Smooth muscle cell (in vitro differentiated cells): Measurements from ENCODE around the gene FAM217A. TPM values are rescaled to one million over a fixed set of nuclear protein-coding genes. Genes with fewer than 3 reads are reported as not detected.

Source experiments
- DNase-seq: peaks from one replicate; lab custom pipeline; 2025; ENCODE audit not compliant: unreplicated experiment; lab: John Stamatoyannopoulos, UW
- H2AFZ ChIP-seq: fragments of 200-600 bp; sonication (generic); 2 replicates; pipeline ENCODE4 v1.6.0; 2016; ENCODE audit warnings: antibody characterized with exemption, low read depth, mild to moderate bottlenecking
- H3F3A ChIP-seq: fragments of 200-600 bp; sonication (generic); 2 replicates; pipeline ENCODE4 v1.6.0; 2017; ENCODE audit warnings: antibody characterized with exemption, low read depth
- H3K27ac ChIP-seq: fragments of 200-600 bp; sonication (generic); 2 replicates; pipeline ENCODE4 v1.5.1; 2016; ENCODE audit warnings: low read depth, mild to moderate bottlenecking
- H3K27me3 ChIP-seq: fragments of 200-600 bp; sonication (generic); 2 replicates; pipeline ENCODE4 v1.6.1; 2016; ENCODE audit warnings: low read depth, mild to moderate bottlenecking
- H3K36me3 ChIP-seq: fragments of 200-600 bp; sonication (generic); 2 replicates; pipeline ENCODE4 v1.5.1; 2016; ENCODE audit warnings: low read depth
- H3K4me1 ChIP-seq: fragments of 200-600 bp; sonication (generic); 2 replicates; pipeline ENCODE4 v1.5.1; 2016; ENCODE audit warnings: low read depth
- H3K4me2 ChIP-seq: fragments of 200-600 bp; sonication (generic); 2 replicates; pipeline ENCODE4 v1.6.0; 2016; ENCODE audit warnings: mild to moderate bottlenecking
- H3K4me3 ChIP-seq: fragments of 200-600 bp; sonication (generic); 2 replicates; pipeline ENCODE4 v1.5.1; 2016; ENCODE audit warnings: mild to moderate bottlenecking
- H3K79me2 ChIP-seq: fragments of 200-600 bp; sonication (generic); 2 replicates; pipeline ENCODE4 v1.6.0; 2016; ENCODE audit warnings: low read depth, mild to moderate bottlenecking
- H3K9ac ChIP-seq: fragments of 200-600 bp; sonication (generic); 2 replicates; pipeline ENCODE4 v1.6.0; 2016; ENCODE audit warnings: low read depth
- H3K9me3 ChIP-seq: fragments of 200-600 bp; sonication (generic); replicated peaks from 2 replicates; pipeline ENCODE4 v1.5.1; 2016; ENCODE audit warnings: low read depth
- H4K20me1 ChIP-seq: fragments of 200-600 bp; sonication (generic); 2 replicates; pipeline ENCODE4 v1.6.0; 2016; ENCODE audit warnings: low read depth
- CTCF ChIP-seq: fragments of 200-600 bp; sonication (generic); IDR thresholded peaks from 2 replicates; pipeline ENCODE4 v1.5.1; 2017; ENCODE audit warnings: borderline replicate concordance, mild to moderate bottlenecking, antibody characterized with exemption; ENCODE audit not compliant: insufficient read depth, poor library complexity, severe bottlenecking
- WGBS: methylation state at CpG from one replicate; pipeline ENCODE4 v1.1.7; 2016; ENCODE audit warnings: low lambda C conversion rate; 5-methylcytosine and 5-hydroxymethylcytosine counted together
- polyA plus RNA-seq: library from polyadenylated mRNA; unstranded; fragments of >200 nt; fragmentation: Nextera tagmentation; extraction: Ambion mirVana; gene quantifications from 2 replicates; pipeline ENCODE4 v1.2.1, GENCODE V29; 2016
- total RNA-seq: library from RNA; depleted of rRNA; stranded (reverse); fragments of >200 nt; gene quantifications from 2 replicates; pipeline ENCODE4 v1.2.3, GENCODE V29; 2014

Gene FAM217A
- total and polyA plus RNA-seq, 2 experiments from 2014 or later = not detected

GRCh38 chr6:4101298-4101697 lies 22.4 kb upstream of the FAM217A start:
- H3K36me3 ChIP-seq = no peaks in the 10 kb centered on the region
- no peaks in the 10 kb centered on the region for H3K79me2 ChIP-seq
- WGBS = 82% methylated on average over 3 of the region's 3 CpGs

GRCh38 chr6:4100655-4101054 lies 21.7 kb upstream of the FAM217A start:
- Histone ChIP-seq H3F3A (no peaks in the 10 kb centered on the region), H3K4me2 (no peak overlapping the region), H4K20me1 (no peaks in the 10 kb centered on the region), H3K27ac (no peak overlapping the region), H2AFZ (no peak overlapping the region), H3K36me3 (no peaks in the 10 kb centered on the region), H3K9me3 (no peaks in the 10 kb centered on the region), H3K4me1 (no peaks in the 10 kb centered on the region), H3K4me3 (no peak overlapping the region), H3K9ac (no peak overlapping the region), H3K79me2 (no peaks in the 10 kb centered on the region), H3K27me3 (no peaks in the 10 kb centered on the region)
- no peak for DNase-seq
- TF ChIP-seq CTCF = no peak
- 86% methylated on average over 5 of the region's 5 CpGs for WGBS

More at GRCh38 chr6:4101298-4101697, 22.4 kb upstream of the FAM217A start:
- no peaks in the 10 kb centered on the region for H3K9me3 ChIP-seq
- DNase-seq = no peak
- no peak overlapping the region for H2AFZ ChIP-seq
- no peak overlapping the region for H3K27ac ChIP-seq
- no peak for TF ChIP-seq CTCF
- no peak overlapping the region for H3K4me2 ChIP-seq
- no peaks in the 10 kb centered on the region for H3K4me1 ChIP-seq
- H4K20me1 ChIP-seq = no peaks in the 10 kb centered on the region
- no peak overlapping the region for H3K9ac ChIP-seq
- no peaks in the 10 kb centered on the region for H3F3A ChIP-seq
- H3K4me3 ChIP-seq = no peak overlapping the region
- H3K27me3 ChIP-seq = no peaks in the 10 kb centered on the region

- no peak overlapping the region for H3K9ac ChIP-seq
Observed at GRCh38 chr6:4093288-4093687, 14.4 kb upstream of the FAM217A start.

More at GRCh38 chr6:4093288-4093687, 14.4 kb upstream of the FAM217A start:
- H3K4me3 ChIP-seq = no peak overlapping the region
- no peak for DNase-seq
- no peaks in the 10 kb centered on the region for H4K20me1 ChIP-seq
- no peaks in the 10 kb centered on the region for H3K27me3 ChIP-seq
- no peak overlapping the region for H2AFZ ChIP-seq
- no peak for TF ChIP-seq CTCF
- H3K36me3 ChIP-seq = no peaks in the 10 kb centered on the region
- no peaks in the 10 kb centered on the region for H3K4me1 ChIP-seq
- H3K4me2 ChIP-seq = no peak overlapping the region
- H3K79me2 ChIP-seq = no peaks in the 10 kb centered on the region
- 82% methylated on average over 1 of the region's 1 CpG for WGBS
- no peaks in the 10 kb centered on the region for H3K9me3 ChIP-seq
- H3K27ac ChIP-seq = no peak overlapping the region
- no peaks in the 10 kb centered on the region for H3F3A ChIP-seq
